Stimulated activated CD4-positive, alpha-beta T cell treated with anti-CD3 and anti-CD28 coated beads, Interleukin-12 subunit alpha, Interleukin-12 subunit beta, amount 100 ng/mL, for 4 hours (primary cell): ENCODE data around the gene CSNK1E.

ENCODE experiments used
- DNase-seq: peaks from one replicate; pipeline ENCODE4 v3.0.0-alpha.2; 2020

Gene CSNK1E

DNA sequence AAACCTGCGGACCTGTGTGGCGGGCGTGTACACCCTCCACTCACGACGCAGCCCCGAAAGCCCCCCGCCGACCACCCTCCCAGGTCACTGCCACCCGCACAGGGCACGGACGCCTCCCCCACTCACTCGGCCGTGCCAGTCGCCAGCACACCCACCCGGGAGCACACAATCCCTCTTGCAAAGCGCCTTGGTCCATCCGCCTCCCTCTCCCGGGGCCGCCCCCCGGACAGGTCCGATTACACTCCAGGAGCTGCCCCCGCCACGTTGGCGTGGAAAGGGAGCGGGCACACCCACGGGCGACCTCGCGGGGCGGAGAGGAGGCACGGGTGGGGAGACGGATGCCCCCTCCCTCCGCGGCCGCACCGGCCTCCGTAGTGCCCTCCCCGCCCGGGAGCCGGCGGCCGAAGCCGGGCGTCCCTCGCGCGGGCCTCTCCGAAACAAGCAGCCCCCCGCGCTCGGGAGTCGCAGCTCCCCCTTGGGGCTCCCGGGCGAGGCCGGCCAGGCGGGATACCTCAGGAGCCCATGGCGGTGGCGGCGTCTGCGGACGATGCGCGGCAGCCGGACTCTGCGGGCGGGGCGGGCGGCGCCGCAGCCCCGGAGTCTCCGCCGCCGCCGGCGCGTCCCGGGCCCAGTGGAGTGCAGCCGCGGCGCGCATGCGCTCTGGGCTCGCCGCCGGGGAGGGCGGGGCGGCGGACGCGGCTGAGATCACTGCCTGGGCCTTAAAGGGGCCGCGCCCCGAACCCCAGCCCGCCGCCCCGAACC, 44.7 kb downstream of the CSNK1E start, which contains the start of gene TMEM184B:
TMEM184B (minus strand) TSS at position 638 of the 762 bp plus-strand sequence. CDS start 25,049 bp downstream, outside the sequence.
- DNase-seq, result peak; percentile 79

GRCh38 chr22:38271927-38272372, 45.3 kb downstream of the CSNK1E start:
- DNase-seq, result no peak

DNA sequence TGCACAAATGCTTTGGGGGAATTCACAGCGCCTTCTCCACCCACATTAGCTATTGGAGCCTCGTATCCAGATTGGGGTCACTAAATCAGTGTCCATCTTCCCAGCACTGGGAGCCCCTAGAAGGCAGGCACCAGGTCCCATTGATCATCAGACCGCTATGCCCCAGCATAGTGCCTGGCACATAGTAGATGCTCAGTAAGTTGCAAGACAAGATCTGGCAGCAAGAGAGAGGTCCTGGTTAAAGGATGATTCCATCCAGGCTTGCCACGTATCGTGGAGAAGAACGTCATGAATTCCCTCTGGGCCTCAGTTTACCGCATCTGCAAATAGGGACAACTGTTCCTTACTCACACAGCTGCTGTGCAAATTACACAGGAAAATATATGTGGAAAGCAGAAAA, 46.1 kb downstream of the CSNK1E start:
- no peak for DNase-seq

DNA sequence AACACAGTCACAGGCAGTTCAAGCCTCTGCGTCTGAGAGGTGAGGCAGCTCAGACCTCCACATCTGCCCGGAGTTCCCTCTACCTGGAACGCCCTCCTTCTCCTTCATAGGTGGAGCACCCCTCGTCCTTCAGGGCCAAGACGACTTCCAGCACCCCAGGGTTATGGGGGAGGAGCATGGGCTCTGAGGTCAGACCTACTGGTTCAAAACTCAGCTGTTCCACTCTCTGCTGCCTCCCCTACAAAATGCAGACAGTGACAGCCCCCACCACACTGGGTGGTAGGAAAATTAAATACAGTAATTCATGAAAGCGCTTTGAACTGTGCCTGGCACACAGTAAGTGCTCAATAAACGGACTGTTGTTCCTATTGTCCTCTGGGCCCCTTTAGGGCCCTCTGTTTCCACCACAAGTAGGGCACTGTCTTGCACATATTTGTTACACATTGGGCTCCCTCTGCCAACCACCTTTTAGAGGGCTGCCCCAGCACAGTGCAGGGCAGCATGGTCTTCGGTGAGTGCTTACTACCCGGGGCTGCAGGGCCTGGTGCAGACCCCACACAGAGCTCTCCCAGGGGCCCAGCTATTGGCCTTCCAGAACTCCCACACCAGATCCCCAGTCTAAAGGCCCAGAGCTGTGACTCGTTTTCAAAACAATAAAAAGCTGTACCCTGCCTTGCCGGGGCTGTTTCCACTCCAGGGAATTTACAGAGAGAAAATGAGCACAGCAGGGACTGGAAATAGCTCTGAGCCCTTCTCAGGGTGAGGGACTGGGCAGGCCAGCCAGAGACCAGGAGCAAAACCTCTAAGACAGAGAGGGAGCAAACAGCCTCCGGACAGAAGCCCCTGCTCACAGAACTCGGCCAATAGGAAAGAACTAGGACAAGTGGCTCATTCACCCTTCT, 46.9 kb downstream of the CSNK1E start:
- DNase-seq, result no peak

- DNase-seq, result no peak
Measured at GRCh38 chr22:38269466-38269865, 47.8 kb downstream of the CSNK1E start.

- no peak for DNase-seq
Measured at GRCh38 chr22:38267086-38267485, 50.1 kb downstream of the CSNK1E start.

DNA sequence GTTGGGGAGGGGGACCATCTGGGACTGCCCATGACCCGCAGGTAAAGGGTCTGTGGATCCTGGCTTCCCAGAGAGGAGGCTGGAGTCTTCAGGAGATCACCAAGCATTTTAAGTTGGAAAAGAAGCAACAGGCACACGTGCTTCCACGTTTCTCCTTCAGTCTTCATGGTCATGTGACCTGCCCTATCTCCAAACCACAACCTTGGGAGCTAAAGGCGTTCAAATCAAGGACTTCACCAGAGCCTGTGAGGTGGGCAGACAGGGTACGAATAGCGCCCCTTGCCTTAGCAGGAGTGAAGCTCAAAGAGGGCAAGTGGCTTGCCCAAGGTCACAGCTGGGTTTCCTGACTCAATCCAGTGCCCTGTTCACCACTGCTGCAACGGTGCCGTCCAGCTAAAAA, 51.1 kb downstream of the CSNK1E start:
- no peak for DNase-seq

- no peak for DNase-seq
Measured at GRCh38 chr22:38264322-38264843, 52.9 kb downstream of the CSNK1E start.

DNA sequence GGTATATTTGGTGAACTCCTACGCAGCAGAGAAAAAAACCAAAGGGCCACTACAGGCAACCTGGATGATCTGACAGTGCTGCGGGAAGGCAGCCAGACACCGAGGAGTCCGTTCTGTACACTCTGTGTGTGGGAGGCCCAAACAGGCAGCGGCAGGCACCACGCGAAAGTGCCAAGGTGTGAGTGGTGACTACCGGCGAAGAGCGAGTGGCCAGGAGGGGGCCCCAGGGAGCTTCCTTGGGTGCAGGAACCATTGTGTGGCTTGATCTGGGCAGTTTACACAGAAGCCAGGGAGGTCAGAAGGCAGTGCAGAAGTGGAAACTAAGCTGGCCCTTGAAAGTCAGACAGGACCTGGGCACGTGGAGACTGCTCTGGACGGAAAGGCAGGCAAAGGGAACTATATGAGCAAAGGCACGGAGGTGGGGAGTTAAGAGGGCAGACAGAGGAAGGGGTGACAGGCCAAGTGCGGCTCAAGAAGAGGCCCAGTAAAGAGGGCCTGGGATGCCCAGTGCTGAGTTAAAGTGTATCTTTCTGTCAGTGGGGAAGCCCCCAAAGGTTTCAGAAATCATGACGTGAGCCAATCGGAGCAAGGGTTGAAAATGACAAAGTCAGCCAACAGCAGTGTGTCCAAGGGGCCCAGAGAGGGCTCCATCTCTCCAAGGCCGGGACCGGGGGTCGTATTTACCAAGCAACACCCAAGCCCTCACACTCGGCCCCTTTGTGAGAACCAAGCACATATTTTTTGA, 55.0 kb downstream of the CSNK1E start:
- peak; percentile 33 for DNase-seq

DNA sequence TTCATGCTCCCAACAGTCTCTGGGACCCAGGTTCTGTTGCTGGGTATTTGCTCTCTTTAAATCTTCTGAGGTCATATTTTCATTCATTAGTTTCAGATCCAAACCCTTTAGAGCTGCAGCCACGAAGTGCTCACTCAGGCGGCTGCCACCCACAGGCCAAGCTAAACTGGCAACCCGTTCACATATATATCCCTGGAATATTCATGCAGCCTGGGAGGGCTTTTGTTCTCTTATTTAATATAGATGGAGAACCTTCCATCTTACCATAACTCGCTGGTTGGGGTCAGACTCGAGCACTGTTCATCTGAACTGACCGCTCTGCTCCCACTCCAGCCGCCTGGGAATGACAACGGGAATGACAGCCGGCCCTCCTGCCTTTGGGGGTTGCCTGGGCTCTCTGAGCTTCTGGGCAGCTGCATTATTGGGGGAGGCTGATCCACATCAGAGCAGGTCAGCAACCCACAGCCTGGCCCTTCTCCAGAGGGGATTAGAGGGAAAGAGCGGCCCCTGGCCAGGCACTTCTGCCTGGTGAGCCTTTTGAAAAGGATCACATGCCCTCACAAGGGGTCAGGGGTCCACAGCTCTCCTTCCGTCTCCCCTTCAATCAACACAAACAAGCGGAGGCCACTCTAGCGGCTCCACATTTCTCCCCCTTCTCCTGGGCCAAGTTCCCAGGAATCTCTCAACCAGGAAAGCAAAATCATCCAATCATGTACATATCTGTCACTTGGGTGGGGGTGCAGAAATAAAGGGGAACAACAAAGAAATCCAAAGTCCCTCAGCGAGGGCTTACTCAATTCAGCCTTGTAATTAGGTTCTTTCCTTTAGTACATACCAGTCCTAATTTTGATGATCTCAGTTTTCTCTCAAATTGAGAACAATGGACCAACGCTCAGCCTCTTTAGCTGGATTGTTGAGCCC, 56.2 kb downstream of the CSNK1E start:
- DNase-seq, result no peak

DNA sequence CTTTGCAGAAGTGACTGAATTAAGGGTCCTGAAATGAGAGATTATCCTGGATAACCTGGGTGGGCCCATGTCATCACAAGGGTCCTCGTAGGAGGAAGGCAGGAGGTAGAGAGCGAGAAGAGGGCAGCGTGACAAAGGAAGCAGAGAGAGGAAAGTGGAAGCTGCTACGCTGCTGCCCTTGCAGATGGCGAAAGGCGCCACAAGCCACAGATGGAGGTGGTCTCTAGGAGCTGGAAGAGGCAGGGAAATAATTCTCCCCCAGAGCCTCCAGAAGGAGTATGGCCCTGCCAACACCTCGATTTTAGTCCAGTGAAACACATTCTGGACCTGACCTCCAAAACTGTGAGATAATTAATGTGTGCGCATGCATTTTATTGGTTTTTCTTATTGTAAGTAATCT, 57.9 kb downstream of the CSNK1E start:
- no peak for DNase-seq

- DNase-seq, result no peak
Measured at GRCh38 chr22:38258895-38259294, 58.3 kb downstream of the CSNK1E start.

GRCh38 chr22:38257650-38258250, 59.5 kb downstream of the CSNK1E start:
- DNase-seq, result no peak

DNA sequence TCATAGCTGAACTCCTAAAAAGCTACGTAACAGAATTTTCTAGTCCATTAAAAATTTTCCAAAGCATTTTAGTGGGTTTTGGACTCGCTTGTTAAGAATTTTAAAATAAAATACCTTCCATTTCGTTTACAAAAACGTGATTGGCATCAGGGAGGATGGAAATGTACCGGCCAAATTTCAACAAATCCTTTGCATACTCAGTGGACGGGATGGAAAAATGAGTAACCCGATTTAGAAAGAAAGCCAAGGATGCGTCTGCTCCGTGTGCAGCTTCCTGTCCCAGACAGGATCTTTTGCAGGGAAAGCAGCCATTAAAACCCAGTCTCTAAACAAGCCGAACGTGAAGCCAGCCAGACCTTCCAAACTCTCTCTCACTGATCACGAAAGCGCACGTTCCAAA, 60.1 kb downstream of the CSNK1E start:
- DNase-seq, result no peak

DNA sequence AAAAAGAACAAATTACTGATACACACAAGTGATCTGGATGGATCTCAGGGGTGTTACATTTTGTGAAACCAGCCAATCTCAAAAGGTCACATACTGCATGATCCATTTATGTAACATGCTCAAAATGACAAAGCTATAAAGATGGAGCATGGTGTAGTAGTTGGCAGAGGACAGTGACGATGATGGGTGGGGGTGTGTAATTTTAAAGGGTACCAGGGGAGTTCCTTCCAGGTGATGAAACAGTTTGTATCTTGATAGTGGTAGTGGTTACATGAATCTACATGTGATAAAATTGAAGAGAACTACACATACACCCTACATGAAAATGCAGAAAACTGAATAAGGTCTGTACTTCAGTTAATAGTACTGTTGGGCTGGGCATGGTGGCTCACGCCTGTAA, 61.5 kb downstream of the CSNK1E start:
- DNase-seq, result no peak

DNA sequence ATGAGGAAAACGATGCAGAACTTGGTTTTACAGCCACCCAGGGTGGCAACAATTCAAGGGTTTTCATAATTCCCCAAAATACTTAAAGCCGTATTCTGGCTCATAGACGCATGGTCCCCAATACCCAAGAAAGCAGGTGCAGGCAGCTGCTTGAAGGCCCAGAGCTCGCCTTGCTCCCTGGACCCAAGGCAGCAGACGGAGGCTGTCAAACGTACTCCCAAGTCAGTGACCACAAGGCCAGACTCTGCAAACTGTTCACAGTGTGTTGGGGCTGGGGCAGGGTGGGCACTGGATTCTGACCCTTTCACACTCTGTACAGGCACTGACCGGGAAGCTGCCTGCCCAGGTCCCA, 65.9 kb downstream of the CSNK1E start:
- DNase-seq, result no peak

GRCh38 chr22:38250643-38251340, 66.4 kb downstream of the CSNK1E start:
- DNase-seq, result no peak

- DNase-seq, result no peak
Measured at GRCh38 chr22:38249803-38250642, 67.2 kb downstream of the CSNK1E start.

- DNase-seq, result no peak
Measured at GRCh38 chr22:38249301-38249700, 67.9 kb downstream of the CSNK1E start.

- no peak for DNase-seq
Measured at GRCh38 chr22:38248280-38248679, 69.0 kb downstream of the CSNK1E start.
